Vagina (tissue), 2 donors: Measurements from ENCODE around the gene NGFR.

ENCODE experiments used
- POLR2A ChIP-seq, 2 donors: fragments of 450-650 bp; IDR thresholded peaks; one replicate each; pipeline ENCODE4 v1.6.1; 2017; ENCODE audit warnings: antibody characterized with exemption in 2 of 2, mild to moderate bottlenecking in 2 of 2, moderate library complexity in 2 of 2
- POLR2AphosphoS5 ChIP-seq, 2 donors: sonication (generic); formaldehyde crosslinking; IDR thresholded peaks; one replicate each; pipeline ENCODE4 v1.9.0; 2017; ENCODE audit warnings: antibody characterized with exemption in 2 of 2, mild to moderate bottlenecking in 2 of 2, low read depth in 1 of 2; ENCODE audit not compliant: insufficient read depth in 1 of 2
- TF ChIP-seq, protein P1 (sequence below), 3 experiments: fragments of 450-650 bp in 2 of 3; fragments of 200-600 bp in 1 of 3; sonication (generic) in 1 of 3; IDR thresholded peaks; one replicate each; pipeline ENCODE4 v1.5.1; 2017 to 2019; ENCODE audit warnings: antibody characterized with exemption in 3 of 3, mild to moderate bottlenecking in 2 of 3, moderate library complexity in 2 of 3

DNA sequence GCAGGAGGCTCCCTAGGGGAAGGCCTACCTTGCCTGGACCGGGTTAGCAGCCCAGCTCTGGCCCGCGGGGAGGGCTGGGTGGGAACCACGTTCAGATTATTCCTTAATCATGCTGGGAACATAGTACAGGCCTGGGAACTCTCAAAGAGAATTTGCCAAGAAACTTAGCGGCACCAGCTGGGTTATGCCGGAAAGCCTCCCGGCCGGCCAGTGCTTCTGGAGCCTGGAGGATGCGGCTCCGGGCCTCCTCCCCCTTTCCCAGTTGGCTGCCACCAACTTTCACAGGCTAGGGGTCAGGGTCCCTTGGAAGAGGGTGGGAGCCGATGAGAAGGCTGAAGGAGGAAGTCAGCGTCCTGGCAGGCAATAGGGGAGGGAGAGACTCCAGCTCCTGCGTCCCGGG is 10.8 kb downstream of the NGFR start:
- TF ChIP-seq, protein P1, sequence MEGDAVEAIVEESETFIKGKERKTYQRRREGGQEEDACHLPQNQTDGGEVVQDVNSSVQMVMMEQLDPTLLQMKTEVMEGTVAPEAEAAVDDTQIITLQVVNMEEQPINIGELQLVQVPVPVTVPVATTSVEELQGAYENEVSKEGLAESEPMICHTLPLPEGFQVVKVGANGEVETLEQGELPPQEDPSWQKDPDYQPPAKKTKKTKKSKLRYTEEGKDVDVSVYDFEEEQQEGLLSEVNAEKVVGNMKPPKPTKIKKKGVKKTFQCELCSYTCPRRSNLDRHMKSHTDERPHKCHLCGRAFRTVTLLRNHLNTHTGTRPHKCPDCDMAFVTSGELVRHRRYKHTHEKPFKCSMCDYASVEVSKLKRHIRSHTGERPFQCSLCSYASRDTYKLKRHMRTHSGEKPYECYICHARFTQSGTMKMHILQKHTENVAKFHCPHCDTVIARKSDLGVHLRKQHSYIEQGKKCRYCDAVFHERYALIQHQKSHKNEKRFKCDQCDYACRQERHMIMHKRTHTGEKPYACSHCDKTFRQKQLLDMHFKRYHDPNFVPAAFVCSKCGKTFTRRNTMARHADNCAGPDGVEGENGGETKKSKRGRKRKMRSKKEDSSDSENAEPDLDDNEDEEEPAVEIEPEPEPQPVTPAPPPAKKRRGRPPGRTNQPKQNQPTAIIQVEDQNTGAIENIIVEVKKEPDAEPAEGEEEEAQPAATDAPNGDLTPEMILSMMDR (IDR thresholded peaks at IDR 0.05): no peak
- TF ChIP-seq POLR2A (IDR thresholded peaks at IDR 0.05): no peak
- no peak for TF ChIP-seq POLR2AphosphoS5 (IDR thresholded peaks at IDR 0.05; ENCODE audit: insufficient read depth in 1 of 2, low read depth in 1 of 2)
